Motor neuron (in vitro differentiated cells): Measurements from ENCODE around the gene CLEC2A. TPM values are rescaled to one million over a fixed set of nuclear protein-coding genes. Genes with fewer than 3 reads are reported as not detected.

ENCODE experiments used
- ATAC-seq, 8 experiments: fragments of 200-7000 bp; cut with Tn5 transposase; replicated peaks in 6 of 8; 2 replicates each; pipeline ENCODE4 v1.8.0; 2021; ENCODE audit warnings: mild to moderate bottlenecking in 8 of 8, moderate library complexity in 8 of 8
- H3K27ac ChIP-seq, 2 donors: fragments of 250-450 bp; sonication (Bioruptor Pico); 2 replicates each; pipeline ENCODE4 v1.9.0; 2021; ENCODE audit warnings: antibody characterized with exemption in 2 of 2, mild to moderate bottlenecking in 2 of 2, moderate library complexity in 1 of 2
- H3K4me1 ChIP-seq, 2 donors: fragments of 250-450 bp; sonication (Bioruptor Pico); replicated peaks in 1 of 2; 2 replicates each; pipeline ENCODE4 v1.6.1; 2021; ENCODE audit warnings: antibody characterized with exemption in 2 of 2, mild to moderate bottlenecking in 2 of 2, moderate library complexity in 1 of 2
- H3K4me3 ChIP-seq, 5 donors: fragments of 250-450 bp; sonication (Bioruptor Pico); 2 replicates each; pipeline ENCODE4 v1.9.0; 2021; ENCODE audit warnings: antibody characterized with exemption in 5 of 5, mild to moderate bottlenecking in 5 of 5, moderate library complexity in 4 of 5
- whole genome bisulfite sequencing, 10 experiments: fragments of 450-650 bp; shearing (Covaris generic); methylation state at CpG; one replicate each; pipeline ENCODE4 v1.0.0; 2022; 5-methylcytosine and 5-hydroxymethylcytosine counted together
- in situ Hi-C, 9 experiments: fragments of 400-800 bp; cut with MboI; loops; one replicate each; pipeline ENCODE4 v1.15.0; 2021; ENCODE audit warnings: low sequenced_read_pairs in 9 of 9, low pct_unique_long_range_greater_than_20kb in 2 of 9; ENCODE audit not compliant: unreplicated experiment in 9 of 9
- total RNA-seq, 8 experiments: library from RNA; unstranded; fragments of 300-600 nt; gene quantifications; 2 replicates each; pipeline versions ENCODE4 v1.2.3 to v1.2.4, GENCODE V29; 2022

CLEC2A gene
- total RNA-seq, 8 experiments from 2014 or later: 0.38 to 36.7 (median 0.85) TPM; not detected in 5

DNA sequence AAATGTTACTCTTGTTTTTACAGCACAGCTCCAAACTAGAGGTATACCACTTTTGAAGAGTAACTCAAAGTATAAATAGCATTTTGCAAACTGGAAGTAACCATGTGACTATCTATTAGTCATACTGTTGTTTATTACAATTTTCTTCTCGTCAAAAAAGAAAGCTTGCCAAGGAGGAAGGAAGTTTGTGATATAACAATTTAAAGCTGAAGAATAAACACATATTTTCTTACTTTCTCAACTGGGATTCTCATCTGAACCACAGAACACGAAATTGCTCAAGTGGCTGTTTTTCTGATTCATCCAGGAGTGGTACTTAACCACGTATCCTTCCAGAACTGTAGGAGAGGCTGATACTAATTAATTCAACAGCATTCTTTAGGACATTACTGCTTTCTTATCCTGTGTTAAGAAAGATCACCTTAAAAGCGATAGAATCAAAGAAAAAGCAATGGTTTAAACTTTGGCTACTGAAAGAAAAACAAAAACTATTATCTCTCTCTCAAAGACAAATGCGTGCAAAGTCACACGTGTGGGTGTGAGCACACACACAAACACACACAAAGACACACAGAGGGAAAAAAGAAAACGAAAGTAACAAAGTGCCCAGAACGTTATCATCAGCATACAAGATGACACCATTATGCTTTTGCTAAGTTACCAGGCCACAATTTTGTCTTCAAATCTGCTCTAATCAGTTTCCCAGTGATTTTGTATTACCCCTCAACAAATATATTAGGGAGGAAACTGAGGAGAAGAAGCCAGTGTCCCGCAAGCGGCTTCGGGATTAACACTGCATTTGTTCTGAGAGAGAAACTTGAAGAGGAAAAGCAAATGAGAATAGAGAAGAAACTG is 62.6 kb downstream of the CLEC2A start, which contains the start of gene CLEC2B:
CLEC2B (minus strand) TSS at position 48 of the 855 bp plus-strand sequence.
- in situ Hi-C loops: loop anchor here in 1 of 9 experiments (10.0 kb wide), 1 partner anchor 55 kb away; no protein-coding TSS in a partner anchor
- H3K27ac ChIP-seq: no peak within 1 kb of the TSS
- peaks cover 0 to 2% of the 10 kb centered on the region in 2 donors for H3K4me1 ChIP-seq
- ATAC-seq: peak in 3 of 8 experiments; percentile 65 to 86 (median 84)
- 0 to 91% (median 71%) methylated on average over 4 to 10 of the region's 11 CpGs for WGBS, 10 experiments
- no peak within 1 kb of the TSS for H3K4me3 ChIP-seq

DNA sequence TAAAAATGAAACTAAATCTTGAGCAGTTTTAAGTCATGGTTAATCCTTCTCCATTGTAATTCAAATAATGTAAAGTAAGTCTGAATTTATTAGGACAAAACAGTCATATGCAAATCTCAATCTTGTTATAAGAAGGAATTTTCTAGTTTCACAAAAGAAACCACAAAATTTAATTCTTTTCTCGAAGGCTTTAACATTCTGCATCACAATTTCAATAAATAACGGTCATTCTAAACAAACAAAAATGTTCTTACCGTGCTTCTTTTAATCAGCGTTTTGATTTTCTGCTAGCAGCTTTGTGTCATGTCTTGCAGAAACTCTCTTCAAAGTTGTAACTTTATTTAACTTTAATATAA is 63.2 kb downstream of the CLEC2A start:
- H3K4me1 ChIP-seq: peaks cover 0 to 2% of the 10 kb centered on the region in 2 donors
- H3K4me3 ChIP-seq: no peak overlapping the region
- no peak overlapping the region for H3K27ac ChIP-seq
- no peak for ATAC-seq
- in situ Hi-C loops: loop anchor here in 1 of 9 experiments (10.0 kb wide), 1 partner anchor 54 kb away; no protein-coding TSS in a partner anchor
- WGBS, 10 experiments: 0 to 92% (median 71%) methylated on average over 3 to 4 of the region's 4 CpGs; no CpG with 5 or more reads in 1 of the 10 experiments

DNA sequence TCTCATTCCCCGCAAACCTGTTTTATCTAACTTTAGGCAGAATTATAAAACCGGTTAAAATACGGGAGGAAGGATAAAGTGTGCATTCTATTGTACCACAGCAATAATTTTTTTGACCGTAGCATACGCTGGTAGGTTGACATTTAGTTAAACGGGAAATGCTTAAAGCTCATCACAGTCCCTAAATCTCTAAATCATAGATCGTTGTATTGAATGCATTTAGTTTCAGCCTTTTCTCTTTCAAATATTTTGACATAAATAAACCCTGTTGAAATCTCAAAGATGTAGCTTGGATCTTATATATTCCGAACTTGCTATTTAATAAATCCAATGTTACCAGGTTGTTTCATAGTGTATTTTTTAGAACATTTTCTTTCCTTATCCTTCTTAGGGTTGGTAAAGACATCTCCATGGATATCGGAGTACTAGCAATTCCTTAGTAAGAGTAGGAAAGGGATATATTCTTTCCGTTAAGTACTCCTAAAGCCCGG is 63.8 kb downstream of the CLEC2A start:
- no peak overlapping the region for H3K4me3 ChIP-seq
- no peak for ATAC-seq
- no peak overlapping the region for H3K27ac ChIP-seq
- in situ Hi-C loops: loop anchor here in 1 of 9 experiments (10.0 kb wide), 1 partner anchor 54 kb away; no protein-coding TSS in a partner anchor
- peaks cover 0 to 2% of the 10 kb centered on the region in 2 donors for H3K4me1 ChIP-seq
- 0 to 100% (median 92%) methylated on average over 2 to 11 of the region's 11 CpGs for whole genome bisulfite sequencing, 10 experiments

DNA sequence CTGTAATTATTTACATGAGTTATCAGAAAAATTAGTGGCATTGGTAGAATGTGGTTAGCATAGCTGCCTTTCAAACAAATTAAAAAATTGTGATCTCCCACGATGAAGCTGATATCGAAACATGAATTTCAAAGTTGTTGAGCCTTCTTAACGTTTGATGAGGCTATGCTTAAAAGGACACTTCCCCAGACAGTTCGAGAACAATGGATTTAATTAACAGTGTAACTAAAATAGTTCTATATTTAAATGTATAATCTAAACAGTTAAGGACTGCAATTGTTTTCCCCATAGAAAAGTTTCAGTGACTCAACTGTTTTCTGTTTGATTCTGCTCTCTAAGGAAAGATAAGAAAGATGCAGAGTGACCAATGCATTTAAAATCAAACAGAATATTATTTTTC is 64.6 kb downstream of the CLEC2A start:
- in situ Hi-C loops: loop anchor here in 1 of 9 experiments (10.0 kb wide), 1 partner anchor 53 kb away; no protein-coding TSS in a partner anchor
- no peak overlapping the region for H3K27ac ChIP-seq
- H3K4me1 ChIP-seq: peaks cover 0 to 2% of the 10 kb centered on the region in 2 donors
- no peak for ATAC-seq
- H3K4me3 ChIP-seq: no peak overlapping the region
- WGBS, 10 experiments: 0 to 83% (median 72%) methylated on average over 2 to 4 of the region's 4 CpGs

DNA sequence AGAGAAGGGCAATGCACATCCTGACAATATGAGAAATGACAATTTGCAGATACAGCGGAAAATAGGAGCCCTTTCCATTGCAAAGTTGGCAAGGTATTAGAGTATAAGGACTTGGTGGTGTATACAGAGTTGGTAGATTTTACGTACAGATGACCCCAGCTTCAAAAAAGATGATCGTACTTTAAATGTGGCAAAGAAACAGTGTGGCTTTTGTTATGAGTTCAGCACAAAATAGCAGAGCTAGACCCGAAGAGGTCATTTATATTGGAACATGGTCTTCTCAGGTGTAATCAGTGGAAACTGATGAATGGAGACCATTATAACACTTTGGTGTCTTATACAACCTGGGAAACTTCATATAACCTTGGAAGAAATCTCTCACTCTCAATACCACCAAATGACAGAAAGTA is 65.3 kb downstream of the CLEC2A start:
- WGBS, 10 experiments: 0 to 100% (median 92%) methylated on average over 1 to 4 of the region's 4 CpGs
- in situ Hi-C loops: loop anchor here in 1 of 9 experiments (10.0 kb wide), 1 partner anchor 52 kb away; no protein-coding TSS in a partner anchor
- no peak overlapping the region for H3K27ac ChIP-seq
- H3K4me1 ChIP-seq: peaks cover 0 to 2% of the 10 kb centered on the region in 2 donors
- no peak for ATAC-seq
- no peak overlapping the region for H3K4me3 ChIP-seq

DNA sequence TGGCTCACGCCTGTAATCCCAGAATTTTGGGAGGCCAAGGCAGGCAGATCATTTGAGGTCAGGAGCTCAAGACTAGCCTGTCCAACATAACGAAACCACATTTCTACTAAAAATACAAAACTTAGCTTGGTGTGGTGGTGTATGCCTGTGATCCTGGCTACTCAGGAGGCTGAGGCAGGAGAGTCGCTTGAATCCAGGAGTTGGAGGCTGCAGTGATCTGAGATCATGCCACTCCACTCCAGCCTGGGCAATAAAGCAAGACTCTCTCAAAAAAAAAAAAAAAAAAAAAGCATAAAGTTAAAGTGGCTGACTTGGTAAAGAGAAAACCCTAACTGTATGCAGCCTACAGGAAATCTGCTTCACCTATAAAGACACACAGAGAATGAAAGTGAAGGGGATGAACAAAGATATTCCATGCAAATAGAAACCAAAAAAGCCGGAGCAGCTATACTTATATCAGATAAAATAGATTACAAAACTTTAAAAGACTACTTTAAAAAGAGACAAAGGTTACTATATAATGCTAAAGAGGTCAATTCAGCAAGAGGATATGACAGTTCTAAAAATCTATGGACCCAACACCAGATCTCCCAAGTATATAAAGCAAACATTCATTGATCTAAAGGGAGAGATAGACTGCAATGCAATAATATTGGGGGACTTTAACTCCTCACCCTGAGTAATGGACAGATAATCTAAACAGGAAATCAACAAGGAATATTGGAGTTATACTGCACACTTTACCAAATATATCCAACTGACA is 67.1 kb downstream of the CLEC2A start:
- Histone ChIP-seq H3K4me3 (no peak overlapping the region), H3K27ac (no peak overlapping the region), H3K4me1 (peaks cover 0 to 2% of the 10 kb centered on the region in 2 donors)
- WGBS, 10 experiments: 49 to 100% (median 89%) methylated on average over 1 to 4 of the region's 4 CpGs; no CpG with 5 or more reads in 1 of the 10 experiments
- peak in 1 of 8 experiments; percentile 19 for ATAC-seq
- in situ Hi-C loops: loop anchor here in 1 of 9 experiments (10.0 kb wide), 1 partner anchor 50 kb away; no protein-coding TSS in a partner anchor

Other genes starting within 250 kb of the CLEC2A start
- 1 to 10 TPM in 1 of 8 experiments, under 1 TPM in 4, not detected in 3; 0.27 to 2.1 (median 0.91) TPM for gene CLECL1, start 199.3 kb downstream of the CLEC2A start, total RNA-seq
- 1 to 10 TPM in 2 of 8 experiments, under 1 TPM in 4, not detected in 2; 0.20 to 1.4 (median 0.86) TPM for gene CD69, start 171.5 kb downstream of the CLEC2A start, total RNA-seq
- 1 to 10 TPM in 2 of 8 experiments, under 1 TPM in 3, not detected in 3; 0.11 to 3.5 (median 0.38) TPM for gene KLRF1, start 104.9 kb downstream of the CLEC2A start, total RNA-seq
- 10 to 100 TPM in 3 of 8 experiments, 1 to 10 TPM in 1, under 1 TPM in 2, not detected in 2; 0.05 to 91.0 (median 22.7) TPM for gene CLEC2B, start 63.0 kb downstream of the CLEC2A start, total RNA-seq
- gene KLRF2, start 50.9 kb downstream of the CLEC2A start, total RNA-seq: not detected
- under 1 TPM in 3 of 8 experiments, not detected in 5; 0.20 to 0.71 (median 0.37) TPM for gene CLEC12A, start 39.0 kb upstream of the CLEC2A start, total RNA-seq
- under 1 TPM in 1 of 8 experiments, not detected in 7; 0.31 TPM for gene CLEC1B, start 66.8 kb upstream of the CLEC2A start, total RNA-seq
- gene CLEC12B, start 78.3 kb upstream of the CLEC2A start, total RNA-seq: under 1 TPM in 4 of 8 experiments, not detected in 4; 0.05 to 0.28 (median 0.21) TPM
- gene CLEC9A, start 98.3 kb upstream of the CLEC2A start, total RNA-seq: under 1 TPM in 4 of 8 experiments, not detected in 4; 0.13 to 0.93 (median 0.39) TPM
- gene CLEC1A, start 166.6 kb upstream of the CLEC2A start, total RNA-seq: 10 to 100 TPM in 1 of 8 experiments, 1 to 10 TPM in 2, under 1 TPM in 4, not detected in 1; 0.18 to 24.9 (median 0.66) TPM
- gene CLEC7A, start 197.8 kb upstream of the CLEC2A start, total RNA-seq: 1 to 10 TPM in 1 of 8 experiments, under 1 TPM in 4, not detected in 3; 0.14 to 1.3 (median 0.63) TPM
- 1 to 10 TPM in 1 of 8 experiments, under 1 TPM in 1, not detected in 6; 0.47 to 1.4 TPM for gene OLR1, start 239.8 kb upstream of the CLEC2A start, total RNA-seq
- gene TMEM52B, start 246.7 kb upstream of the CLEC2A start, total RNA-seq: under 1 TPM in 3 of 8 experiments, not detected in 5; 0.14 to 0.32 (median 0.28) TPM